ENCODE data around the gene CPB1.

GRCh38 chr3:148861277-148861869, 33.8 kb downstream of the CPB1 start:
- TF ChIP-seq CTCF (tag by site-specific recombination; IDR thresholded peaks at IDR 0.05): no peak
- no peak for TF ChIP-seq ZNF449 (tag by site-specific recombination; IDR thresholded peaks at IDR 0.05)
- no peak for TF ChIP-seq ZSCAN18 (tag by site-specific recombination; IDR thresholded peaks at IDR 0.05)
- TF ChIP-seq ZNF24 (tag by site-specific recombination; IDR thresholded peaks at IDR 0.05): no peak
- TF ChIP-seq TSHZ1 (tag by site-specific recombination; IDR thresholded peaks at IDR 0.05; ENCODE audit: borderline replicate concordance): no peak
- TF ChIP-seq ZNF785 (tag by site-specific recombination; IDR thresholded peaks at IDR 0.05): no peak
- no peak for TF ChIP-seq ZNF777 (tag by site-specific recombination; IDR thresholded peaks at IDR 0.05; ENCODE audit: borderline replicate concordance)
- no peak for TF ChIP-seq ZNF114 (tag by site-specific recombination; IDR thresholded peaks at IDR 0.05)
- no peak for TF ChIP-seq REST (tag by site-specific recombination; IDR thresholded peaks at IDR 0.05)
